ENCODE results near the gene EBF3.

Gene EBF3

DNA sequence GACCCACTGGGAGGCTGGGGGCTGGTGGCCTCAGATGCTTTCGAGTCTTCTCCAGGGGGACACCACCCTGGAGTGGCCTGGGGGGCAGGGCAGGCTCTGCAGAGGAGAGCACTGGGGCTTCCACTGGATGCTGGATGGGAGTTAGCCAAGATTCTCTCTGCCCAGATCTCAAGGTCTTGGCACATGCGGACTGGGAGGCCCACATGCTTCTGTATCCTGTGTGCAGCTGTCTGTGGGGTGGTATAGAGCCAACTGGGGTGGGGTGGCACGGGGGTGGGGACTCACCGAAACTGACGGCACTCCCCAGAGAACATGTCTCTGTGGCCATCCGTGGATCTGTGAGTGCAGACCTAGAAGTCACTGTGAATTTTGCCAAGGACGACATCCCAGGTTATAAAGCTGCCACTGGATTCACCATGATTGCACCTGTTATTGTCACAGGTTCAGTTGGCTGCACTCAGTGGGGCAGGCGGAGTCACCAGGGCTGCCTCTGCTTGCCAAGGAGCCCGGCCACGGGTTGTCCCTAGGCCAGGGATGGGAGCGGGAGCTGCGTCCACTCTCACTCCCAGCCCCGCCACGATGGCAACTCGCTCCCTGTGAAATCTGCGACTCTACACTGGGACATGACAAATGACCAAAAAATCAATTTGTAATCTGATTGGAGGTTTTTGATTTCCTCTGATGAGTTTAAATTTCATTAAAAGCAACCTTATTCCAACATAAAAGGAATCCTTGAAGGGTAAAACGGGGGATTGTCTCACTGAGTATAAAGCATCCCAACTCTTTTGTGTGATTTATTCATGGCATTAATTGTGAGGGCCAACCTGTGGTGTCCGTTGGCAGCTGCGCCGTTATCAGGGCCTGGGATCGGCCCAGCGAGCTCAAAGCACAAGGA is 131.3 kb downstream of the EBF3 start:
- DNase-seq (ENCODE audit: low spot score): no peak

DNA sequence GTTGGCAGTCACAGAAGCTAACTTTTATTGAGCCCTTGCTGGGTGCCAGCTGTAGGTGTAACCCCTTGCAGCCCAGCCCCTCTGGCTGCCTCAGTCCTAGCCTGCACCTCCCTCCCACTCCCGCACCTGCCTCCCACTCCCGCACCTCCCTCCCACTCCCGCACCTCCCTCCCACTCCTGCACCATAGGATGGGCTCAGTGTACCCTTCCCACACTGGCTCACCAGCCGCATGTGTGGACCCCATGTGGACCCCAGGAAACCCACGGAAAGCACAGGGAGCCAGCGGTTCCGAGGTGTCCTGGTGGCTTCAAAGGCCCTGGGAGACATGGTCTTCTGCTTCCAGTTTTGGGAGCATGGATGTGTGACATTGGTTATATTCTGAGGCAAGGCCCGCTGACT is 132.9 kb downstream of the EBF3 start:
- DNase-seq (ENCODE audit: low spot score): no peak

DNA sequence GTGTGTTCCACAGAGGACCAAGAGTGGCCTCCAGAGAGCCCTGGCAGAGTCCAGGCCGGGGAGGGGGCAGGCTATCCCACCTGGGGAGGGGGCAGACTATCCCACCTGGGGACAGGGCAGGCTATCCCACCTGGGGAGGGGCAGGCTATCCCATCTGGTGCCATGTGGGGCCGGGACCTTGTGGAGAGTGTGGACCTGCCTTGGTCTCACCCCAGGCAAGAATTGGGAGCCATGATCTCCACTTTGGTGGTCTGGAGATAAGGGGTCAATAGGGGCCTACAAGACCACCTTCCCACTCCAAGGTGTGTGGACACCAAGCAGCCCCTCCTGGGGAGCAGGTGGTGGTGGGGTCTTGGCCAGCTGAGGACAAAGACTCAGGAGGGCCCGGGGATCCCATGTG is 138.2 kb downstream of the EBF3 start:
- no peak for DNase-seq (ENCODE audit: low spot score)

DNA sequence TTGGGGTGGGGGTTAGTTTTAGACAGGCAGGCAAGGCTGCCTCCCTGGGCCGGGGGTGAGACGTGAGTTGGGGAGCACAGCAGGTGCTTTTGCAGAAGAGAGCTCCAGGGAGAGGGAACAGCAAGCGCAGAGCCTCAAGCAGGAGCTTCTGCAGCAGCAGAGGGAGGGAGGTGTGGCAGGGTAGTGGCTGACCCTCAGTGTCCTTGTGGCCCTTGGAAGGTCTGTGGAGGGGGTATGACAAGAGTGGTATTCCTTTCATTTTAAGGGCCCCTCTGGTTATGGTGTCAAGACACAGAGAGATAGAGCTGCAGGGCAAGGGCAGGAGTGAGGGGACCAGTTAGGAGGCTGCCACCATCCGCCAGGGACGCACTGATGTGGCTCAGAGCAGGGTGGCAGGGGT is 138.9 kb downstream of the EBF3 start:
- no peak for DNase-seq (ENCODE audit: low spot score)

DNA sequence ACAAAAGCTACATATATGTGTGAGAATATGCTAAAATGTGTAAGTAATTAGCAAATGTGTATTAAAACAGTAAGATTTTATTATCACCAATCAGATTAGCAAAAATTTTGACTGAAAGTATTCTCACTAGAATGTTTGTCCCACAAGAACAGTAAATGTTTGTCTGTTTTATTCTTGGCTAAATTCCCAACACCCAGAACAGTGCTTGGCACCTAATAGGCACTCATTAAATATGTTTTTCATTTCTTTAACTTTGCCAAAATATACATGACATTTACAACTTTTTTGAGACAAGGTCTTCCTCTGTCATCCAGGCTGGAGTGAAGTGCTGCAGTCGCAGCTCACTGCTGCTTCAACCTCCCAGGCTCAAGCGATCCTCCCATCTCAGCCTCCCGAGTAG is 143.6 kb downstream of the EBF3 start:
- no peak for DNase-seq (ENCODE audit: low spot score)

DNA sequence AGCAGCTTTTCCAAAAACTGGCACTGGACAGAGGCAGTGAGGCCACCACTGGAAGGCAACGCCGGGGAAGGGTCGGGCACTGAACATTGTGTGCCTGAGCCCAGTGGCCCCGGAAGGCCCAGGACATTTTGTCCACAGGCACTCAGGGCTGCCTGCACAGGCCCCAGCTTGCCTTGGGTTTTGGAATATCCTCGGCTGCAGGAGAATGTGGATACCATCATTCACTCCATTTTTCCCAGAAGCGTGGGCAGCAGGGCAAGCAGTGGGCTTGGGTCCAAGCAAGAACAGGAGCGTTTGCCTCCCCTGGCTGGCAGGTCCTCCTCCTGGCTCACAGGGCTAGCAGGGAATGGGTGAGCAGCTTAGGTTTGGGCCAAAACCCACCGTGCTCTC is 147.4 kb downstream of the EBF3 start:
- DNase-seq (ENCODE audit: low spot score): no peak

DNA sequence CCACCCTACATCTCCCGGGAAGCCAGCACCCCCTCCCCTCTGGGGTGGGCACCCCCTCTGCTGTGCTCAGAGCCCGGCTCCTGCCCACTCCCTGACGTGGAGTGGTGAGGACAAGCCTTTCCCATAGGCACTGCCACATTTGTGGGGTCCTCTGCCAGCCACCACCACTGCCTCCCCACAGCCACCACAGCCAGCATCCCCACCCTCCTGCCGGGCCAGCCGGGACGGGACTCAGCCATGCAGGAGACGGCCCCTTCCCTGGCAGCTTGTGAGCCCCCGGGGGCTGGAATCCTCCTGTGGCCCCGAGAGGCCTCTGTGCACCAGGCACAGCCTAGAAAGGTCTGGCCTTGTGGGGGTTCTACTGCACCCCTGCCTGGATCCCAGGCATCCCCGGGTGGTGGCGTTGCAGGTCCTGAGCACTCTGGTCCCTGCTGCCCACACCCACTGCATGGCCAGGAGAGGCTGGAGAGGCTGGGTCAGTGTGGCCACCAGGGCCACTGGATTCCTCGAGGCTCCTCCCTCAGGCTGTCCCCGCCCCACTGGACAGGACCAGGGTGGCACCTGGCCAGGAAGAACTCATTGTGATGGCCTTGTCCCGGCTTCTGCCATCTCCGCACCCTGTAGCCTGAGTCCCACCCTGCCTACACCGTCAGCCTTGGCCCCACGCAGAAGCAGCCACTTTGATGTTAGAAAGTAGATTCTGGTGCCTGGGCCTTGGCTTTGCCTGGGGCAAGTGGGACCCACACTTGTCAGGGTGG is 148.0 kb downstream of the EBF3 start:
- no peak for DNase-seq (ENCODE audit: low spot score)

DNA sequence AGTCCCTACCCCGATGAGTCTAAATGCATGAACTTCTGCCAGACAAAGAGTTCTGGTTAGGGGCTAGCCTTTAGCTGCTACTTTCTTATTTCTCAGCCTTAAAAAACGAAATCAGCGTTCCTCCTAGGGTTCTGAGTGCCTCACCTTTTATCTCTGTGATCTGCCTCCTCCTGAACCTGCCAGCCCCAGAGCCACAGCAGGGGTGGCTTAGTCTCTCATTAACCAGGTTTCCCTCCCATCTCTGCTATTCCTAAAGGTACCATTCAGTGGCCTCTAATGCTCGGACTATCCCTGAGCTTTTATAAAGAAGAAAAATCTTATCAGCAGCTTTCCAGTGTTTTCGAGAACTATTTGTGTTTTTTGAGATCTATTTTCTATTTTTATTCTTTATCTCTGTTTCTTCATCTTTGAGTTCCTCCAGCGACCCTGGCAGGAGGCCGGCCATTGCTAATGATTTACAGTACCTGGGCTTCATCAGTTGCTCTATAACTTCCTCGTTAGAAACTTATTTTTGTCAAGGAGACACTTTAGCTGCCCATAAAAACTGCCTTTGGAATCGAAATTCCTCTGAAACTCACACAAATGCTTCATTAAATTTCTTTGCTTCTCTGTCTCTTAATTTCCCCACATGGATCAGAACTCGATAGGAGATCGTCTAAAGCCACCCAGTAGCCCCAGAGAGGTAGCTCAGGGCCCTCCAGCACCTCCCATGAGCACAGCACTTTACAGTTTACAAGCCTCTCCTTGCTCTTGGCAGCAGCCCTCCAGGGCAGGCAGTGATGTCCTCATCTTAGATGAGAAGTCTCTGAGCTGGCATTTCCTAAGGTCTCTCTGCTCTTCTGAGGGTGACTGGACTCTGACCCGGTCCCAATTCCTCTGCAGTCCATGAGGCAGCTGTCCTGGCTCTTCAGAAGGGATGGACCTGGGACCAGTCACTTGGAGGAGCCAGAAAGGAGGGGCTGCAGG is 149.1 kb downstream of the EBF3 start:
- no peak for DNase-seq (ENCODE audit: low spot score)

DNA sequence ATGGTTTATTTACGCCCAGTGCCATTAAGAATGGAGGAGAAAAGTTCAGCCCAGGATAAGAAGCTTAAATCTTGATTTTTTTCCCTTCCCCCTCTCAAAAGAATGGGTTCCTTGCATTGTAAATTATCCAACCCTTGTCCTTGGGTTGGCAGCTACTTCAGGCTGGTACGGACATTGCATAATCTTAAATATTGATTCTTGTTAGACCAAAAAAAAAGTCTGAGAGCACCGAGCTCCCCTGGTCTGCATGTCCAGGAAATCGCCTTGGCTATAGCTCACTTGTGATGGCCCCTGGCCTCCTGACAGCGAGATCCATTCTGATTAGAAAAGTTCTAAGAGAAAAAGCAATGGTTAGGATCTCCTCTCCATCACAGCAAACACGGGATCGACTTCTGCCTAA is 151.7 kb downstream of the EBF3 start:
- no peak for DNase-seq (ENCODE audit: low spot score)

DNA sequence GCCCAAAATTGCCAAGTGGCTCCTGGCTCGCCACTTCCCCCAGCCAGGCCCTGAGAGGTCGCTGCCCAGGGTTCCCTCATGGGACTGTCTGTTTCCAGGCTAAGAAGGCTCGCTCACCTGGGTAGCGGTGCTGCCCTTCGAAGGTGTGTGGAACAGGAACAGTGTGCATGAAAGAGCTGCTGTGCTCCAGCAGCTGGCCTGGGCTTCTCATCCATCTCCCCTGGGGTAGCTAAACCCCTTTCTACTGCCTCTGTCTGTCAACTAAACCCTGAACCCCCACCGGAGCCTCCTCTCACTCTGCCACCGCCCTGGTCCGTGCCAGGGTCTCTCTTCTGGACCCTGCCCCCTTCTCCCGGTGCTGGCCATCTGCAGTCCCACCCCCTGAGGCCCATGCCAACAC is 152.9 kb downstream of the EBF3 start:
- DNase-seq (ENCODE audit: low spot score): no peak

DNA sequence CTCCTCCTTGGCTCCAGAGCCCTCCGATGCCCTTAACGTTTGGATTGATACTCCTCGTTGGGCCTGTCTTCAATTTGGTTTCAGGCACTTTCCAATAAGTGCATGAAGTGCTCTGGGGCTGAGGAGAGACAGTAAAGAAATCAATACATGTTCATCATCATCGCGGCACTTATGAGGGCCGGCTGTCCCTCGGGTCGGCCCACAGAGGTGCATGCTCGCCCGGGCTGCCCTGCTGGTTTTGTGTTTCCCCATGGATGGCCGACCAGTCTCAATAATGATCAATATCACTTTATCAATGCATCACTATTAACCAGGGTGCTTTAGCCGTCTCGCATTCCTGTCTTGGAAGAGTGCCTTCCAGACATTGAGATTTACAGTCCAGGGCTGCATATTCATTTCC is 154.2 kb downstream of the EBF3 start:
- DNase-seq (ENCODE audit: low spot score): no peak

DNA sequence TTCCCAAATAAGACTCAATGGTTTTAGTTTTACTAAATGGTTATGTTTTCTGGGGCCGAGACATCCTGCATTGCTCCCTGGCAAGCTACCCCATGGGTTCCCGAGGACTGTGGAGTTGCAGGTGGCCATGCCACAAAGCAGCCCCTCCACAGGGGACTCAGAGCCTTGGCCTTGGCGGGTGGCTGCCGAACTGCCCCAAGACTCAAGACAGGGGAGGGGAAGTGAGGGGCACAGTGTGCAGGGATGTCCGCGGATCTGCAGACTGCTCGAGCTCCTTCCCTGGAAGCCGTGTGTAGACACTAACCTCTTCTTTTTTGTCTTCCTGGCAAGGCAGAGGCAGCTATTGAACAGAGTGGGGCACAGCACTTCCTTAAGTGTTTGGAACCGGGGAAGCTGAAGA is 154.6 kb downstream of the EBF3 start:
- no peak for DNase-seq (ENCODE audit: low spot score)

DNA sequence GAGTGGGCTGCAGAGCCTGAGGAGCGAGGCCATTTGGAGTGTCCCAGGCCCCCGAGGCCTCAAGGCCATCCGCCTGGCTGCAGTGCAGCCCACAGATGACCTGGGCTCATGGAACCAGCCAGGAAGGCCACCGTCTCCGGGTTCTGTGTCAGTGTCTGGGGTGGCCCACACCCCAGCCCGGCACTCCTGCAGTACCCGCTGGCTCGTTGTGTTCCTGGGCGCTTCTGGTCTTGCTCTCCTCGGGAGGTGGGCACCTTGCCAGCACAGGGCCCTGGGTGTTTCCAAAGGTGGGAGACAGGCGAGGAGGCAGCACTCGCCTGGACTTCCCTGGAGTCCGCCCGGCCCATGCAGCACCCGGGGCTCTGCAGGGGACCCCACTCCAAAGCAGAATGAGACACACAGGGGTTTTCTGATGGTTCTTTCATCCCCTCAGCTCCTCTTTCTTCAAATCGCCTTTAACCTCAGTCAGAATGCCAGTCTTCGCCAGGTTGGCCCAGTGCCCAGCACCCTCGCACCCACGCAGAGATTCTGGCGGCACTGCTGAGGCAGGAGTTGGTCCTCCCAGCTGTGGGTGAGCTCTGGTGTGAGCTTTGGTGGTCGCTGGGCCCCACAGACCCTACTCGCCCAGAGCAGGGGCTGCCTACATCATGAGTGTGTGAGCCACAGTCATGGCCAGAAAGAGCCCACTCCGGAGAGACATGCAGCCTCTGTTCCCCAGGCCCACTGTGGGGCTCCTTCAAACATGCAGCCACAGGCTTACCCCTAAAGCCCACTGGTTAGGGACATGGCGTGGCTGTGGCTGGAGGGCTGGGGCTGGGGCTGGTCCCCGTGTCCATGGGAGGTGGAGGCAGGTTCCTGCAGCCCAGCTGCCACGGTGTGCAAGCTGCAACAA is 155.7 kb downstream of the EBF3 start:
- DNase-seq (ENCODE audit: low spot score): no peak

DNA sequence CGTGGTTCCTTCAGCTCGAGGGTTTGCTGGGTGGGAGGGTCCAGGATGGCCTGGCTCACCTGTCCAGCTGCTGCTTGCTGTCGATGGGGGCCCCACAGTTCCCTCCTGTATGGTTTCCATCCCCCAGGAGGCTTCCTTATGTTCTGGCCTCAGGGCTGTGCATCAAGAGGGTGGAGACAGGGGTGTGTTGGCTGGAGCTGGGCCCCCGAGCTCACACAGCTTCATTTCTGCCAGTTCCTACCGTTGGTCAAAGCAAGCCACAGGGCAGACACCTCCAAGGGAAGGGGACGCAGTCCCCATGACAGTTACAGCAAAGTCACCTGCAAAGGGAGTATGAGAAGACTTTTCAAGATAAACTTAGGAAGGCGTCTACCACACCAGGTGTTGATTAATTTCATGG is 156.9 kb downstream of the EBF3 start:
- DNase-seq (ENCODE audit: low spot score): no peak

DNA sequence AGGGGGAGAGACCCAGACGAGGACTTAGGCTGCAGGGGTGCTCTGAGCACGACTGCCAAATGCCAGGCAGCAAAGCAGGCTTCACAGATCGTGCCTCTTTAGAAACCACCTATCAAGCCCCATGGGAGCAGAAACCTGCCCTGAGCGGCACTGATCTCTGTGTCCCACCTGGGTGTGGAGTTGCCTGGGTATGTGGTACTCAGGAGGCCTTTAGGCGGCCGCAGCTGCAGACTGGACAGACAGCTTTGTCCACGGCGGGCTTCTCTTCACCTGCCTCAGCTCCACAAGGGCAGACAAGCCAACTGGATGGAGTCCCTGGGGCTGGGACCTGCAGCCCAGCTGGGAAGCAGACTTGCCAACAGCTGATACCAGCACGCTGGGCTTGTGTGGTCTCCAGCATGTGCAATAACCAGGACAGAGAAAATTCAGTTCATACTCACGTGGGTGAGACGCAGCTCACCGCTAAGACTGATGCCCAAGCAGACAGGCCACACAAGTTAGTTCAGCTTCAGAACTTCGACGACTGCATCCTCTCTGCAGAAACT is 163.2 kb downstream of the EBF3 start:
- no peak for DNase-seq (ENCODE audit: low spot score)

DNA sequence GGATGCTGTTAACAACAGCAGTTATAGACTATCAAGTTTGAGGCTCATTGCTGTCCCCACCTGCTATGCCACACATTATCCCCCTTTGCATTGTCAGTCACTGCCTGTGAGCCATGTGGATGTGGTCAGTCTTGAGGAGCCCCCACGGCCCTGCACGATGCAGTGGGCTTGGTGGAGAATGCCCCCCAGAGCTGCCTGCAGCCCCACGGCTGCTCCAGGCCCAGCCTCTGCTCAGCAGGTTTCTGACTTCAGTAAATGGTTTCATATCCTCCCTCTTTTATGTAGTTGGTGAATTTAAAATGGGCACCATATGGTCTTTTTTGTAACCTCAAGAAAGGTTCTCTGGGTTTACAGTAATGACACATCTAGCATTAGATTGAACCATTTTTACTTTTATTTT is 164.1 kb downstream of the EBF3 start:
- no peak for DNase-seq (ENCODE audit: low spot score)

DNA sequence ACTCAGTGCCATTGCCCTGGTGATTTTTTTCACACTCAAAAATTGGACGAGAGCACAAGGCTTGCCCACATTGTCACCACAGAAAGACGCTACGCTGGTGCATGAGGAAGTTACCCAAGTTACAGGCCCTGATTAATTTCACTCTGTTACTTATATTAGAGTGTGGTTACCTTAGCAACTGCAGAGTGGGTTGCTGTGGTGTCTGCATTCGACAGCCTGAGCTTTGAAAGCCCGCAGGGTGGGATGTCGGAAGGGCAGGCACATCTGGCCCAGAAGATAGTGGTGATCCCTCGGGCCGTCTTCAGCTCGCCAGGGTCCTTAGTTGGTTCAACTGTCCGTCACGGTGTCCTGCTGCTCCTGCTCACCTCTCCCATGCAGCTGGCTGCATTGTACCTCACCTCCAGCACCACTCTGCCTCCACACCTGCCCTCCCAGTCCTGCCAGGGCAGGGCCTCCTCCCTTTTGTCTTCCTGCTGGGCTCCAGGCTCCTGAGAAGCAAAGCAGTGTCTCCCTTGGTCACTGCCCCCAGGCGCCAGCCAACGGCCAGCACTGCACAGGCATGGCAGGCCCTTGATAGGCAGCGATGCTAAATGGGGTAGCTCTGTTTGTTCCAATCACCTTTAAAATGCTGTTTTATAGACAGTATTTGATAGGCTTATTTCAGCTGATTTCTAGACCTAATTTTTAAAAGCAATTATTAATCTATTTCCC is 167.2 kb downstream of the EBF3 start:
- no peak for DNase-seq (ENCODE audit: low spot score)

DNA sequence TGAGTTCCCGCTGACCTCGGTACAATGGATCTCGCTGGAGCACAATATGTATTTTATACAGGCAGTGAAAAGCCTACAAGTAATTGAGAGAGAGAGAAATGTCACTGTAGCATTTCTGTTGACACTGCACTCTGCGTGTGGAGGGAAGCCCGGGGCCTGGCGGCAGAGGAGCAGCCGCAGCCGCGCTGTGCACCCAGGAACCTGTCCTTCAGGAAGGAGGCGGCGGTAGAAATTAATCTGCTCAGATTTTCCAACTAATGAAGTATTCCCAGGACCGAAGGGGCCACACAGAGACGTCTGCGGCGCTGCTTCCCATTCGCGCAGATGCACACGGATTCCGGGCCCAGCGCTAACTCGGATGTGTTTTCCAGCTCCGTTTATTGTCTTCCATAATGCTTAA is 170.1 kb downstream of the EBF3 start:
- no peak for DNase-seq (ENCODE audit: low spot score)

DNA sequence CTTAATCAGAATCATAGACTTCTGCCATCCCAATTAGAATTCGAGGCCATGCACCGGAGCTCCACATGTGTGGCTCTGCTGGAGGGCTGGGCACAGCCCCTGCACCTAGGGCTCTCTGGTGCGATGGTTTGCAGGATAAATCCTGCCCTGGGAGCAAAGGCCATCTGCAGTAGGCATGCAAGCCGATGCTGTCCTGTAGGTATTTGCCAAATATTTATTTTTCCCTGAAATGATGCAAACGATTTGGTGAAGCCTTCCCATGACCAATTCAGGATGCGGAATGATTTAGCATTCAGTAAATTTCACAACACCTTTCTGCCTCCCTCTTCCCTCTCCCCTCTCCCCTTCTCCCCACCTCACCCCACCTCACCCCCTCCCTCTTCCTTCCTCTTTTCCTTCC is 170.6 kb downstream of the EBF3 start:
- no peak for DNase-seq (ENCODE audit: low spot score)

DNA sequence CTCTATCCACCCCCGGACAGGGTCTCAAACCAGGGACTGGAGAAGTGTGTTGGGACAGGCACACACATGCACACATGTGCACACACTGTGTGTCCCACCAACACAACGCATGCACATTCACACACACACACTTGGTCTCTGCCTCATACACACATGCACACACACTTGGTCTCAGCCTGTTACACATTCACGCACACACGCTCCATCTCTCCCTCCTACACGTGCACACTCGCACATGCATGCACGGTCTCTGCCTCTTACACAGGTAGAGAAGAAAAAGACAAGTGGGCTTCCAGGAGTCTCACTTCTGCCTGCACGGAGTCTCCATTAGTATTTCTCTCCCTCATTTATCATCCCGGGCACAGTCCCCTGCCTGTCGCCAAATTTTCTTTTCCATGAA is 171.2 kb downstream of the EBF3 start:
- no peak for DNase-seq (ENCODE audit: low spot score)
